ENCODE results near the gene SLC8A2.

SLC8A2 gene

GRCh38 chr19:47461876-47462275, 9.8 kb downstream of the SLC8A2 start:
- Histone ChIP-seq H3K9me3 (ENCODE audit: control insufficient read depth, low read length) (no peaks in the 10 kb centered on the region), H3K36me3 (ENCODE audit: control insufficient read depth, insufficient read depth, low read length) (no peaks in the 10 kb centered on the region), H3K4me1 (ENCODE audit: control insufficient read depth, insufficient read depth, low read length, poor library complexity, severe bottlenecking) (no peaks in the 10 kb centered on the region), H3K27me3 (replicated peaks; ENCODE audit: control insufficient read depth, insufficient read depth, low read length, poor library complexity, severe bottlenecking) (peaks cover 7% of the 10 kb centered on the region), H3K27ac (ENCODE audit: insufficient read depth, low read length, poor library complexity, severe bottlenecking) (no peak overlapping the region), H3K4me3 (ENCODE audit: insufficient read depth, low read depth, low read length, poor library complexity, severe bottlenecking) (no peak overlapping the region)
- no peak for DNase-seq

- no peak for DNase-seq
- peaks cover 16% of the 10 kb centered on the region for H3K27me3 ChIP-seq (replicated peaks; ENCODE audit: control insufficient read depth, insufficient read depth, low read length, poor library complexity, severe bottlenecking)
- no peaks in the 10 kb centered on the region for H3K36me3 ChIP-seq (ENCODE audit: control insufficient read depth, insufficient read depth, low read length)
- H3K4me1 ChIP-seq (ENCODE audit: control insufficient read depth, insufficient read depth, low read length, poor library complexity, severe bottlenecking), result no peaks in the 10 kb centered on the region
- H3K4me3 ChIP-seq (ENCODE audit: insufficient read depth, low read depth, low read length, poor library complexity, severe bottlenecking), result no peak overlapping the region
- H3K9me3 ChIP-seq (ENCODE audit: control insufficient read depth, low read length), result no peaks in the 10 kb centered on the region
- H3K27ac ChIP-seq (ENCODE audit: insufficient read depth, low read length, poor library complexity, severe bottlenecking), result no peak overlapping the region
Measured at GRCh38 chr19:47459477-47459876, 12.2 kb downstream of the SLC8A2 start.

- no peak for DNase-seq
- H3K27me3 ChIP-seq (replicated peaks; ENCODE audit: control insufficient read depth, insufficient read depth, low read length, poor library complexity, severe bottlenecking), result peaks cover 16% of the 10 kb centered on the region
Measured at GRCh38 chr19:47458672-47459071, 13.0 kb downstream of the SLC8A2 start.

GRCh38 chr19:47456721-47457474, 14.8 kb downstream of the SLC8A2 start:
- DNase-seq, result no peak
- Histone ChIP-seq H3K9me3 (ENCODE audit: control insufficient read depth, low read length) (no peaks in the 10 kb centered on the region), H3K4me3 (ENCODE audit: insufficient read depth, low read depth, low read length, poor library complexity, severe bottlenecking) (no peak overlapping the region), H3K27me3 (replicated peaks; ENCODE audit: control insufficient read depth, insufficient read depth, low read length, poor library complexity, severe bottlenecking) (peaks cover 16% of the 10 kb centered on the region), H3K27ac (ENCODE audit: insufficient read depth, low read length, poor library complexity, severe bottlenecking) (no peak overlapping the region), H3K4me1 (ENCODE audit: control insufficient read depth, insufficient read depth, low read length, poor library complexity, severe bottlenecking) (no peaks in the 10 kb centered on the region), H3K36me3 (ENCODE audit: control insufficient read depth, insufficient read depth, low read length) (no peaks in the 10 kb centered on the region)

More at GRCh38 chr19:47458672-47459071, 13.0 kb downstream of the SLC8A2 start:
- no peaks in the 10 kb centered on the region for H3K4me1 ChIP-seq (ENCODE audit: control insufficient read depth, insufficient read depth, low read length, poor library complexity, severe bottlenecking)
- no peaks in the 10 kb centered on the region for H3K9me3 ChIP-seq (ENCODE audit: control insufficient read depth, low read length)
- no peak overlapping the region for H3K27ac ChIP-seq (ENCODE audit: insufficient read depth, low read length, poor library complexity, severe bottlenecking)
- H3K4me3 ChIP-seq (ENCODE audit: insufficient read depth, low read depth, low read length, poor library complexity, severe bottlenecking), result no peak overlapping the region
- H3K36me3 ChIP-seq (ENCODE audit: control insufficient read depth, insufficient read depth, low read length), result no peaks in the 10 kb centered on the region

- H3K4me1 ChIP-seq (ENCODE audit: control insufficient read depth, insufficient read depth, low read length, poor library complexity, severe bottlenecking), result peaks cover 28% of the 10 kb centered on the region
- no peak overlapping the region for H3K4me3 ChIP-seq (ENCODE audit: insufficient read depth, low read depth, low read length, poor library complexity, severe bottlenecking)
- DNase-seq, result no peak
- H3K36me3 ChIP-seq (ENCODE audit: control insufficient read depth, insufficient read depth, low read length), result no peaks in the 10 kb centered on the region
- no peaks in the 10 kb centered on the region for H3K9me3 ChIP-seq (ENCODE audit: control insufficient read depth, low read length)
- peaks cover 16% of the 10 kb centered on the region for H3K27me3 ChIP-seq (replicated peaks; ENCODE audit: control insufficient read depth, insufficient read depth, low read length, poor library complexity, severe bottlenecking)
- no peak overlapping the region for H3K27ac ChIP-seq (ENCODE audit: insufficient read depth, low read length, poor library complexity, severe bottlenecking)
Measured at GRCh38 chr19:47450478-47450877, 21.2 kb downstream of the SLC8A2 start.

- peaks cover 19% of the 10 kb centered on the region for H3K27me3 ChIP-seq (replicated peaks; ENCODE audit: control insufficient read depth, insufficient read depth, low read length, poor library complexity, severe bottlenecking)
- no peaks in the 10 kb centered on the region for H3K9me3 ChIP-seq (ENCODE audit: control insufficient read depth, low read length)
- H3K36me3 ChIP-seq (ENCODE audit: control insufficient read depth, insufficient read depth, low read length), result no peaks in the 10 kb centered on the region
- H3K4me1 ChIP-seq (ENCODE audit: control insufficient read depth, insufficient read depth, low read length, poor library complexity, severe bottlenecking), result peaks cover 45% of the 10 kb centered on the region
- H3K27ac ChIP-seq (ENCODE audit: insufficient read depth, low read length, poor library complexity, severe bottlenecking), result no peak overlapping the region
- no peak for DNase-seq
- no peak overlapping the region for H3K4me3 ChIP-seq (ENCODE audit: insufficient read depth, low read depth, low read length, poor library complexity, severe bottlenecking)
Measured at GRCh38 chr19:47448360-47448727, 23.3 kb downstream of the SLC8A2 start.

GRCh38 chr19:47447470-47448359, 24.0 kb downstream of the SLC8A2 start:
- Histone ChIP-seq H3K36me3 (ENCODE audit: control insufficient read depth, insufficient read depth, low read length) (no peaks in the 10 kb centered on the region), H3K4me1 (ENCODE audit: control insufficient read depth, insufficient read depth, low read length, poor library complexity, severe bottlenecking) (peaks cover 45% of the 10 kb centered on the region), H3K27me3 (replicated peaks; ENCODE audit: control insufficient read depth, insufficient read depth, low read length, poor library complexity, severe bottlenecking) (peaks cover 24% of the 10 kb centered on the region), H3K9me3 (ENCODE audit: control insufficient read depth, low read length) (no peaks in the 10 kb centered on the region), H3K27ac (ENCODE audit: insufficient read depth, low read length, poor library complexity, severe bottlenecking) (no peak overlapping the region), H3K4me3 (ENCODE audit: insufficient read depth, low read depth, low read length, poor library complexity, severe bottlenecking) (peak overlapping the region; percentile 10)
- peak in 2 of 3 donors; percentile 33 to 43 for DNase-seq

GRCh38 chr19:47446534-47447469, 24.9 kb downstream of the SLC8A2 start:
- H3K4me1 ChIP-seq (ENCODE audit: control insufficient read depth, insufficient read depth, low read length, poor library complexity, severe bottlenecking), result peaks cover 45% of the 10 kb centered on the region
- H3K36me3 ChIP-seq (ENCODE audit: control insufficient read depth, insufficient read depth, low read length), result no peaks in the 10 kb centered on the region
- no peak overlapping the region for H3K4me3 ChIP-seq (ENCODE audit: insufficient read depth, low read depth, low read length, poor library complexity, severe bottlenecking)
- H3K27me3 ChIP-seq (replicated peaks; ENCODE audit: control insufficient read depth, insufficient read depth, low read length, poor library complexity, severe bottlenecking), result peaks cover 31% of the 10 kb centered on the region
- DNase-seq, result no peak
- no peak overlapping the region for H3K27ac ChIP-seq (ENCODE audit: insufficient read depth, low read length, poor library complexity, severe bottlenecking)
- H3K9me3 ChIP-seq (ENCODE audit: control insufficient read depth, low read length), result no peaks in the 10 kb centered on the region

GRCh38 chr19:47445937-47446402, 25.7 kb downstream of the SLC8A2 start:
- peak overlapping the region; percentile 4 for H3K4me3 ChIP-seq (ENCODE audit: insufficient read depth, low read depth, low read length, poor library complexity, severe bottlenecking)
- no peaks in the 10 kb centered on the region for H3K36me3 ChIP-seq (ENCODE audit: control insufficient read depth, insufficient read depth, low read length)
- H3K27ac ChIP-seq (ENCODE audit: insufficient read depth, low read length, poor library complexity, severe bottlenecking), result no peak overlapping the region
- H3K27me3 ChIP-seq (replicated peaks; ENCODE audit: control insufficient read depth, insufficient read depth, low read length, poor library complexity, severe bottlenecking), result peaks cover 31% of the 10 kb centered on the region
- no peaks in the 10 kb centered on the region for H3K9me3 ChIP-seq (ENCODE audit: control insufficient read depth, low read length)
- peaks cover 45% of the 10 kb centered on the region for H3K4me1 ChIP-seq (ENCODE audit: control insufficient read depth, insufficient read depth, low read length, poor library complexity, severe bottlenecking)
- peak; percentile 35 to 49 (median 40) for DNase-seq
